ENCODE measurements around the gene PCBP3. TPM values are rescaled to one million over a fixed set of nuclear protein-coding genes. Genes with fewer than 3 reads are reported as not detected.
A peak's percentile ranks its signal among the peaks of the same experiment; 100 is the strongest.

The PCBP3 gene
- total RNA-seq, 1 donor from 2014 or later = 72.7 TPM

- H3K36me3 Mint-ChIP-seq (ENCODE audit: unreplicated experiment) = peaks cover 12% of the 10 kb centered on the region
- TF ChIP-seq, protein P1, sequence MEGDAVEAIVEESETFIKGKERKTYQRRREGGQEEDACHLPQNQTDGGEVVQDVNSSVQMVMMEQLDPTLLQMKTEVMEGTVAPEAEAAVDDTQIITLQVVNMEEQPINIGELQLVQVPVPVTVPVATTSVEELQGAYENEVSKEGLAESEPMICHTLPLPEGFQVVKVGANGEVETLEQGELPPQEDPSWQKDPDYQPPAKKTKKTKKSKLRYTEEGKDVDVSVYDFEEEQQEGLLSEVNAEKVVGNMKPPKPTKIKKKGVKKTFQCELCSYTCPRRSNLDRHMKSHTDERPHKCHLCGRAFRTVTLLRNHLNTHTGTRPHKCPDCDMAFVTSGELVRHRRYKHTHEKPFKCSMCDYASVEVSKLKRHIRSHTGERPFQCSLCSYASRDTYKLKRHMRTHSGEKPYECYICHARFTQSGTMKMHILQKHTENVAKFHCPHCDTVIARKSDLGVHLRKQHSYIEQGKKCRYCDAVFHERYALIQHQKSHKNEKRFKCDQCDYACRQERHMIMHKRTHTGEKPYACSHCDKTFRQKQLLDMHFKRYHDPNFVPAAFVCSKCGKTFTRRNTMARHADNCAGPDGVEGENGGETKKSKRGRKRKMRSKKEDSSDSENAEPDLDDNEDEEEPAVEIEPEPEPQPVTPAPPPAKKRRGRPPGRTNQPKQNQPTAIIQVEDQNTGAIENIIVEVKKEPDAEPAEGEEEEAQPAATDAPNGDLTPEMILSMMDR (IDR thresholded peaks at IDR 0.05; ENCODE audit: partially characterized antibody, unreplicated experiment) = no peak
- H3K9me3 Mint-ChIP-seq (ENCODE audit: unreplicated experiment) = peaks cover 3% of the 10 kb centered on the region
- DNase-seq = peak; percentile 85
- H3K4me1 Mint-ChIP-seq (ENCODE audit: low read depth, unreplicated experiment) = peaks cover 8% of the 10 kb centered on the region
- peak within 1 kb of the TSS; percentile 67 for H3K4me3 Mint-ChIP-seq (ENCODE audit: unreplicated experiment)
- peak within 1 kb of the TSS; percentile 28 for H3K27ac Mint-ChIP-seq (ENCODE audit: unreplicated experiment)
- H3K27me3 Mint-ChIP-seq (ENCODE audit: unreplicated experiment) = peaks cover 9% of the 10 kb centered on the region
Measured at GRCh38 chr21:45981151-45982091, 337.9 kb downstream of the PCBP3 start, which contains the start of gene COL6A1. Gene COL6A1, plus strand, starts transcription at chr21:45981770. Its CDS starts 81 bp downstream, at chr21:45981851.

GRCh38 chr21:45982092-45982757 is 338.7 kb downstream of the PCBP3 start:
- peaks cover 3% of the 10 kb centered on the region for H3K9me3 Mint-ChIP-seq (ENCODE audit: unreplicated experiment)
- peak overlapping the region; percentile 28 for H3K27ac Mint-ChIP-seq (ENCODE audit: unreplicated experiment)
- TF ChIP-seq, protein P1 (IDR thresholded peaks at IDR 0.05; ENCODE audit: partially characterized antibody, unreplicated experiment) = no peak
- H3K27me3 Mint-ChIP-seq (ENCODE audit: unreplicated experiment) = peaks cover 10% of the 10 kb centered on the region
- H3K4me1 Mint-ChIP-seq (ENCODE audit: low read depth, unreplicated experiment) = peaks cover 8% of the 10 kb centered on the region
- H3K36me3 Mint-ChIP-seq (ENCODE audit: unreplicated experiment) = peaks cover 12% of the 10 kb centered on the region
- H3K4me3 Mint-ChIP-seq (ENCODE audit: unreplicated experiment) = peak overlapping the region; percentile 67
- DNase-seq = peak; percentile 53

GRCh38 chr21:45982758-45983648 is 339.5 kb downstream of the PCBP3 start:
- Mint-ChIP-seq H3K27me3 (ENCODE audit: unreplicated experiment) (peaks cover 11% of the 10 kb centered on the region), H3K4me3 (ENCODE audit: unreplicated experiment) (peak overlapping the region; percentile 65), H3K9me3 (ENCODE audit: unreplicated experiment) (peaks cover 3% of the 10 kb centered on the region), H3K36me3 (ENCODE audit: unreplicated experiment) (peaks cover 12% of the 10 kb centered on the region), H3K4me1 (ENCODE audit: low read depth, unreplicated experiment) (peaks cover 8% of the 10 kb centered on the region), H3K27ac (ENCODE audit: unreplicated experiment) (peak overlapping the region; percentile 28)
- peak; percentile 40 for DNase-seq
- TF ChIP-seq, protein P1 (IDR thresholded peaks at IDR 0.05; ENCODE audit: partially characterized antibody, unreplicated experiment) = no peak

DNA sequence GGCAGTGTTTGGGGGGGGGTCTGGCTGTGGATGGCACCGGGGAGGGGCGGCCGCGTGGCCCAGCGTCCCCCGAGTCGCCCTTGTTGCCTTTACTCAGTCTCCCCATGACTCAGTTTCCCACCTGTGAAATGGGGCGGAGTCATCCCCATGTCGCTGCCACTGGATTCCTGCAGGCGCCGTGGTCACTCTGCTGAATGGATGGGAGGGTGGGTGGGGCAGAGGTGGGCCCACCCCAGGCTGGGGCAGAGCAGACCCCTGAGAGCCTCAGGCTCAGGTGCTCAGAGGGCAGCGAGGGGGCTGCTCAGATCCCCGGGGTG is 340.1 kb downstream of the PCBP3 start:
- TF ChIP-seq, protein P1 (IDR thresholded peaks at IDR 0.05; ENCODE audit: partially characterized antibody, unreplicated experiment) = no peak
- peaks cover 3% of the 10 kb centered on the region for H3K9me3 Mint-ChIP-seq (ENCODE audit: unreplicated experiment)
- peaks cover 12% of the 10 kb centered on the region for H3K36me3 Mint-ChIP-seq (ENCODE audit: unreplicated experiment)
- H3K4me3 Mint-ChIP-seq (ENCODE audit: unreplicated experiment) = no peak overlapping the region
- H3K27ac Mint-ChIP-seq (ENCODE audit: unreplicated experiment) = no peak overlapping the region
- peaks cover 6% of the 10 kb centered on the region for H3K4me1 Mint-ChIP-seq (ENCODE audit: low read depth, unreplicated experiment)
- peaks cover 11% of the 10 kb centered on the region for H3K27me3 Mint-ChIP-seq (ENCODE audit: unreplicated experiment)
- DNase-seq = no peak
